WTC11 (cell line): ENCODE measurements around the gene CDK18. TPM values are rescaled to one million over a fixed set of nuclear protein-coding genes. Genes with fewer than 3 reads are reported as not detected.

Experiments
- ATAC-seq: fragments of 200-7000 bp; cut with Tn5 transposase; 2 replicates; pipeline ENCODE4 v1.10.0; 2021; ENCODE audit warnings: mild to moderate bottlenecking, moderate library complexity
- CTCF ChIA-PET: fragments of 300-600 bp; sonication (Branson Sonifier 250); formaldehyde crosslinking; loops from one replicate; lab custom pipeline; 2021; ENCODE audit warnings: antibody characterized with exemption; lab: Charles Lee
- POLR2A ChIA-PET: fragments of 350-600 bp; sonication (Branson Sonifier 250); formaldehyde crosslinking; loops from one replicate; lab custom pipeline; 2021; ENCODE audit warnings: antibody characterized with exemption; lab: Charles Lee
- DNase-seq: peaks from one replicate; pipeline ENCODE4 v3.0.0; 2021; ENCODE audit warnings: low spot score
- H3K27ac Mint-ChIP-seq: 2 replicates; pipeline ENCODE4 v1.8.0; 2021; ENCODE audit warnings: mixed read lengths
- H3K27me3 Mint-ChIP-seq: 2 replicates; pipeline ENCODE4 v1.8.0; 2021; ENCODE audit warnings: low read depth, mild to moderate bottlenecking, moderate library complexity, mixed read lengths
- H3K36me3 Mint-ChIP-seq: 2 replicates; pipeline ENCODE4 v1.8.0; 2021; ENCODE audit warnings: mixed read lengths
- H3K4me1 Mint-ChIP-seq: 2 replicates; pipeline ENCODE4 v1.8.0; 2022; ENCODE audit warnings: mixed read lengths
- H3K4me3 Mint-ChIP-seq: 2 replicates; pipeline ENCODE4 v1.8.0; 2021; ENCODE audit warnings: mild to moderate bottlenecking, moderate library complexity, mixed read lengths
- H3K9me3 Mint-ChIP-seq: 2 replicates; pipeline ENCODE4 v1.8.0; 2021; ENCODE audit warnings: mixed read lengths
- ATF1 ChIP-seq: sonication (generic); formaldehyde crosslinking; IDR thresholded peaks from 2 replicates; pipeline ENCODE4 v1.8.1; 2023; ENCODE audit warnings: mild to moderate bottlenecking, moderate library complexity, missing genetic modification reagents
- ETV6 ChIP-seq: sonication (generic); formaldehyde crosslinking; IDR thresholded peaks from 2 replicates; pipeline ENCODE4 v1.8.1; 2022; ENCODE audit warnings: mild to moderate bottlenecking, missing genetic modification reagents
- FOXP1 ChIP-seq: sonication (generic); formaldehyde crosslinking; IDR thresholded peaks from 2 replicates; pipeline ENCODE4 v1.8.0; 2022; ENCODE audit warnings: missing genetic modification reagents, mild to moderate bottlenecking, moderate library complexity, borderline replicate concordance
- GABPB1 ChIP-seq: sonication (generic); formaldehyde crosslinking; IDR thresholded peaks from 2 replicates; pipeline ENCODE4 v1.8.1; 2023; ENCODE audit warnings: mild to moderate bottlenecking, missing genetic modification reagents
- MXD4 ChIP-seq: fragments of 250-450 bp; sonication (Bioruptor Pico); IDR thresholded peaks from 2 replicates; pipeline ENCODE4 v1.8.0; 2021; ENCODE audit warnings: mild to moderate bottlenecking, moderate library complexity, borderline replicate concordance
- MYBL2 ChIP-seq: sonication (generic); formaldehyde crosslinking; IDR thresholded peaks from 2 replicates; pipeline ENCODE4 v1.8.1; 2023; ENCODE audit warnings: mild to moderate bottlenecking, moderate library complexity, missing genetic modification reagents
- NFE2L1 ChIP-seq: sonication (generic); formaldehyde crosslinking; IDR thresholded peaks from 2 replicates; pipeline ENCODE4 v1.8.1; 2023; ENCODE audit warnings: missing genetic modification reagents
- NR1H2 ChIP-seq: sonication (generic); formaldehyde crosslinking; IDR thresholded peaks from 2 replicates; pipeline ENCODE4 v1.9.0; 2021; ENCODE audit warnings: mild to moderate bottlenecking, moderate library complexity, missing genetic modification reagents
- PRRX2 ChIP-seq: fragments of 250-450 bp; sonication (Bioruptor Pico); IDR thresholded peaks from 2 replicates; pipeline ENCODE4 v1.8.0; 2021; ENCODE audit warnings: mild to moderate bottlenecking
- SP1 ChIP-seq: sonication (generic); formaldehyde crosslinking; conservative IDR thresholded peaks from 2 replicates; pipeline ENCODE4 v1.8.1; 2022; ENCODE audit warnings: missing genetic modification reagents
- ZNF232 ChIP-seq: sonication (generic); formaldehyde crosslinking; IDR thresholded peaks from 2 replicates; pipeline ENCODE4 v1.8.0; 2022; ENCODE audit warnings: mild to moderate bottlenecking, missing genetic modification reagents
- total RNA-seq: library from RNA; stranded (reverse); gene quantifications from 3 replicates; pipeline ENCODE4 v1.2.3, GENCODE V29; 2021
- TF ChIP-seq, protein P1 (sequence below): sonication (generic); formaldehyde crosslinking; IDR thresholded peaks from 2 replicates; pipeline ENCODE4 v1.8.1; 2023; ENCODE audit warnings: mild to moderate bottlenecking, missing genetic modification reagents
- TF ChIP-seq, protein P2 (sequence below): fragments of 250-450 bp; sonication (Bioruptor Pico); conservative IDR thresholded peaks from 2 replicates; pipeline ENCODE4 v1.9.0; 2021; ENCODE audit warnings: mild to moderate bottlenecking
- TF ChIP-seq, protein P3 (sequence below): sonication (generic); formaldehyde crosslinking; IDR thresholded peaks from 2 replicates; pipeline ENCODE4 v1.8.1; 2023; ENCODE audit warnings: mild to moderate bottlenecking, missing genetic modification reagents, moderate library complexity
- TF ChIP-seq, protein P4 (sequence below): sonication (generic); formaldehyde crosslinking; IDR thresholded peaks from 2 replicates; pipeline ENCODE4 v1.8.1; 2023; ENCODE audit warnings: mild to moderate bottlenecking, missing genetic modification reagents, moderate library complexity
- TF ChIP-seq, protein P5 (sequence below): sonication (generic); formaldehyde crosslinking; IDR thresholded peaks from 2 replicates; pipeline ENCODE4 v1.8.1; 2022; ENCODE audit warnings: low read depth, mild to moderate bottlenecking, moderate library complexity, missing genetic modification reagents, borderline replicate concordance
- TF ChIP-seq, protein P6 (sequence below): sonication (generic); formaldehyde crosslinking; IDR thresholded peaks from 2 replicates; pipeline ENCODE4 v1.8.0; 2023; ENCODE audit warnings: missing genetic modification reagents
- TF ChIP-seq, protein P7 (sequence below): sonication (generic); formaldehyde crosslinking; IDR thresholded peaks from 2 replicates; pipeline ENCODE4 v1.8.1; 2023; ENCODE audit warnings: mild to moderate bottlenecking, missing genetic modification reagents, borderline replicate concordance
- TF ChIP-seq, protein P8 (sequence below): sonication (generic); formaldehyde crosslinking; IDR thresholded peaks from 2 replicates; pipeline ENCODE4 v1.8.1; 2022; ENCODE audit warnings: mild to moderate bottlenecking, moderate library complexity, missing genetic modification reagents

Gene CDK18
- total RNA-seq, 1 experiment from 2014 or later = 71.9 TPM

DNA sequence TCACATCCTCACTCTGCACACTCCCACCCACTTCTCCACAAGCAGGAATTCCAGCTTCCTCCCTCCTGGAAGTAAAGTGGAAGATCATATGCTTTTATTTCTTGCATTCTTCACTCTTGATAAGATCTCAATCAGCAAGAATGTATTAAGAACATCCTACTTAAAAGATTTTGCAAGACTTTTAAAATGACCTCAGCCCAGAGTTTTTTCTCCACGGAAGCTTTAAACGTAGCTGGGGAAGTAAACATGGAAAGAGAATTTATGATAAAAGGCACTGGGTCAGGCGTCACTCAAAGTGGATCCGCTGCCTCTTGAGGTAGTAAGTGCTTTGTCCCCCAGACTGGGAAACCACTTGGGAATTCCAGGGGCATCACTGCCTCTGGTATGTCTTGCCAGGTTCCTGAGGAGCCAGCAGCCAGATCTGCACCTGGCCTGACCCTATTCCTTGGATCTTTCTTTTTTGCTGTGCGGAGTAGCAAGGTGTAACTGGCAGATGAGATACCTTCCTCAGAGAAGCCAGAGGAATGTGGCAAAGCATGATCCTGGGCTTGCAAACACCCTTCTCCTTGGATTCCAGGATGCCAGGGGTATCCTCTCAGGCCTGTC, 33.9 kb downstream of the CDK18 start:
- Mint-ChIP-seq H3K4me3 (no peak overlapping the region), H3K27ac (no peak overlapping the region), H3K27me3 (peaks cover 79% of the 10 kb centered on the region), H3K9me3 (no peaks in the 10 kb centered on the region), H3K4me1 (peaks cover 7% of the 10 kb centered on the region), H3K36me3 (no peaks in the 10 kb centered on the region)
- DNase-seq (no peak), ATAC-seq (no peak)
- POLR2A ChIA-PET = no interaction called here
- CTCF ChIA-PET = interaction anchor here (0.7 to 2.0 kb wide), 5 partner anchors 9 to 64 kb away, joined by 3 to 8 read pairs (median 3); no protein-coding TSS in a partner anchor
- no peak for TF ChIP-seq ETV6 (CRISPR knock-in tag)

DNA sequence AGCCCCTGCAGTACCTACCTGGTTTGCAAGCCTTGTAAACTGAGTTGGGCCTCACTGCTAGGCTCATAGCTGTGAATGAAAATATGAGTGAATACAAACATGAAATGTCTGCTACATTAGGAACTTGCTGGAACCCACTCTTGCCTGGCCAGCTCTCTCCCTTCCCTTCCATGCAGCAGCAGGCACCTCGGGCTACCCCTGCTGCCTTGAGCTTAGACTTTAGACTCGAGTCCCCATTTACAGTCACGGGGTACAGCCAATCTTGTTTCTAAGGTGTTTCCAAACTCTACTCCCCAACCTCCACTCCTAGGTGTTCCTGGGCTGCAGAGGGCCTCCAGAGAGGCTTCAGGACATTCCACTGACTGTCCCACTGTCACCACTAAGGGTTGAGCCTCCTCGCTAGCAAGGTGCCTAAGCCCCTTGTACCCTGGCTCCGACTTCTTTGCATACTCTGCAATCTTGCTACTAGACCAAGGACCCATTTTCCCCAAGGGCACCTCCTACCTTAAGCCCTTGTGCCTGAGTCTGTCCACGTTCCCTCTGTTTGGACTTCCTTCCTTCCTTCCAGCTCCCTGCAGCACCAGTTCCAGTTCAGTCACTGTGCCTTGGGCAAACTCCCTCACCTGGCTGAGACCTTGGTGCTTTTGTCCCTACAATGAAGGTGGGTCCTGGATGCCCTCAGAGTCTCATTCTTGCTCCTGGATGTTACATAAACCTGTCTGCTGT, 36.9 kb downstream of the CDK18 start:
- Mint-ChIP-seq H3K4me1 (peaks cover 14% of the 10 kb centered on the region), H3K4me3 (no peak overlapping the region), H3K36me3 (no peaks in the 10 kb centered on the region), H3K27me3 (peaks cover 87% of the 10 kb centered on the region), H3K27ac (no peak overlapping the region), H3K9me3 (no peaks in the 10 kb centered on the region)
- CTCF ChIA-PET = interaction anchor here (5.0 kb wide), 1 partner anchor 17 kb away, joined by 28 read pairs; no protein-coding TSS in a partner anchor
- ATAC-seq (no peak), DNase-seq (no peak)
- POLR2A ChIA-PET = no interaction called here
- TF ChIP-seq, protein P1, sequence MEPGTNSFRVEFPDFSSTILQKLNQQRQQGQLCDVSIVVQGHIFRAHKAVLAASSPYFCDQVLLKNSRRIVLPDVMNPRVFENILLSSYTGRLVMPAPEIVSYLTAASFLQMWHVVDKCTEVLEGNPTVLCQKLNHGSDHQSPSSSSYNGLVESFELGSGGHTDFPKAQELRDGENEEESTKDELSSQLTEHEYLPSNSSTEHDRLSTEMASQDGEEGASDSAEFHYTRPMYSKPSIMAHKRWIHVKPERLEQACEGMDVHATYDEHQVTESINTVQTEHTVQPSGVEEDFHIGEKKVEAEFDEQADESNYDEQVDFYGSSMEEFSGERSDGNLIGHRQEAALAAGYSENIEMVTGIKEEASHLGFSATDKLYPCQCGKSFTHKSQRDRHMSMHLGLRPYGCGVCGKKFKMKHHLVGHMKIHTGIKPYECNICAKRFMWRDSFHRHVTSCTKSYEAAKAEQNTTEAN (CRISPR knock-in tag) = no peak
- TF ChIP-seq NFE2L1 (CRISPR knock-in tag) = no peak
- TF ChIP-seq MYBL2 (CRISPR knock-in tag) = no peak
- TF ChIP-seq, protein P2, sequence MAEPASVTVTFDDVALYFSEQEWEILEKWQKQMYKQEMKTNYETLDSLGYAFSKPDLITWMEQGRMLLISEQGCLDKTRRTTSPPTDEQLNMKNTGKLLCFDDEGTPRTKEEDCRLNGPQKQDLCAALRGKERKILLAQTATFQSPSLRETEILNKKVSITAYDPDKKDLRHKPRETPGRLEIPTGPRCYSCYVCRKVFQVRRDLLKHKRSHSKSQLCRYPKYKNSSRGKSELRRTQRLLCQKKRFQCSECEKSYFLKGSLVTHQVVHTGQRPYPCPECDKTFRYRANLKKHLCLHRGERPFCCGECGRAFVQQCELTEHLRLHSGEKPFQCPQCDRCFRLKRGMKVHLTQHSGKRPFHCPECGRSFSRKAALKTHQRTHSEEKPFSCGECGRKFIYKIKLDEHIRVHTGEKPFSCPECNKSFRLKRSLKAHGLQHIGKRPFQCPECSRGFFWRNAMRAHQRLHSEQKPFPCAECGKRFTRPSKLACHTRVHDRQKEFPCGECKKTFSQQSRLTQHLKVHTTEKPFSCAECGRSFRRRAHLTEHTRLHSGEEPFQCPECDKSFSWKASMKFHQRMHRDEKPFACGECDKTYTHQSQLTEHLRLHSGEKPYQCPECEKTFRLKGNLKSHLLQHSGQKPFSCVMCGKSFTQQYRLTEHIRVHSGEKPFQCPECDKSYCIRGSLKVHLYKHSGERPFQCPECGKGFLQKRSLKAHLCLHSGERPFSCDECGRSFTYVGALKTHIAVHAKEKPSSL (CRISPR knock-in tag) = no peak
- no peak for TF ChIP-seq PRRX2 (CRISPR knock-in tag)
- no peak for TF ChIP-seq GABPB1 (CRISPR knock-in tag)
- TF ChIP-seq ATF1 = no peak
- TF ChIP-seq MXD4 (CRISPR knock-in tag) = no peak
- TF ChIP-seq, protein P3, sequence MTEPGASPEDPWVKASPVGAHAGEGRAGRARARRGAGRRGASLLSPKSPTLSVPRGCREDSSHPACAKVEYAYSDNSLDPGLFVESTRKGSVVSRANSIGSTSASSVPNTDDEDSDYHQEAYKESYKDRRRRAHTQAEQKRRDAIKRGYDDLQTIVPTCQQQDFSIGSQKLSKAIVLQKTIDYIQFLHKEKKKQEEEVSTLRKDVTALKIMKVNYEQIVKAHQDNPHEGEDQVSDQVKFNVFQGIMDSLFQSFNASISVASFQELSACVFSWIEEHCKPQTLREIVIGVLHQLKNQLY (CRISPR knock-in tag) = no peak
- no peak for TF ChIP-seq SP1 (CRISPR knock-in tag)
- no peak for TF ChIP-seq ZNF232
- TF ChIP-seq FOXP1 = no peak
- TF ChIP-seq, protein P4, sequence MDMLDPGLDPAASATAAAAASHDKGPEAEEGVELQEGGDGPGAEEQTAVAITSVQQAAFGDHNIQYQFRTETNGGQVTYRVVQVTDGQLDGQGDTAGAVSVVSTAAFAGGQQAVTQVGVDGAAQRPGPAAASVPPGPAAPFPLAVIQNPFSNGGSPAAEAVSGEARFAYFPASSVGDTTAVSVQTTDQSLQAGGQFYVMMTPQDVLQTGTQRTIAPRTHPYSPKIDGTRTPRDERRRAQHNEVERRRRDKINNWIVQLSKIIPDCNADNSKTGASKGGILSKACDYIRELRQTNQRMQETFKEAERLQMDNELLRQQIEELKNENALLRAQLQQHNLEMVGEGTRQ (CRISPR knock-in tag) = no peak
- TF ChIP-seq, protein P5, sequence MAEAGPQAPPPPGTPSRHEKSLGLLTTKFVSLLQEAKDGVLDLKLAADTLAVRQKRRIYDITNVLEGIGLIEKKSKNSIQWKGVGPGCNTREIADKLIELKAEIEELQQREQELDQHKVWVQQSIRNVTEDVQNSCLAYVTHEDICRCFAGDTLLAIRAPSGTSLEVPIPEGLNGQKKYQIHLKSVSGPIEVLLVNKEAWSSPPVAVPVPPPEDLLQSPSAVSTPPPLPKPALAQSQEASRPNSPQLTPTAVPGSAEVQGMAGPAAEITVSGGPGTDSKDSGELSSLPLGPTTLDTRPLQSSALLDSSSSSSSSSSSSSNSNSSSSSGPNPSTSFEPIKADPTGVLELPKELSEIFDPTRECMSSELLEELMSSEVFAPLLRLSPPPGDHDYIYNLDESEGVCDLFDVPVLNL (CRISPR knock-in tag) = no peak

DNA sequence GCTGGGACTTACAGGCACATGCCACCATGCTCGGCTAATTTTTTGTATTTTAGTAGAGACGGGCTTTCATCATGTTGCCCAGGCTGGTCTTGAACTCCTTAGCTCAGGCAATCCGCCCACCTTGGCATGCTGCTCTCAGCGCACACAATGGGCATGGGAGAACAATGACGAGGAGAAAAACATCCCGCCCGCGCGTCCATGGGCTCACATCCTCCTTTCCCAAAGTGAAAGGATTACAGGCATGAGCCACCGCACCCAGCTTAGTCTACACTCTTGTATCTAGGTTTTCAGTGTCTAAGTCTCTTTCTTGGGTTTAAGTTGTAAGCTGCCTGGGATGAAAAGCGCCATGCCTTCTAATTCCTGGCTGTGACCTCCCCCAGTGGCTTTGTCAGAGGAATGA, 37.9 kb downstream of the CDK18 start:
- no peaks in the 10 kb centered on the region for H3K36me3 Mint-ChIP-seq
- TF ChIP-seq NR1H2 (CRISPR knock-in tag) (no peak), ZNF232 (no peak)
- TF ChIP-seq, protein P6, sequence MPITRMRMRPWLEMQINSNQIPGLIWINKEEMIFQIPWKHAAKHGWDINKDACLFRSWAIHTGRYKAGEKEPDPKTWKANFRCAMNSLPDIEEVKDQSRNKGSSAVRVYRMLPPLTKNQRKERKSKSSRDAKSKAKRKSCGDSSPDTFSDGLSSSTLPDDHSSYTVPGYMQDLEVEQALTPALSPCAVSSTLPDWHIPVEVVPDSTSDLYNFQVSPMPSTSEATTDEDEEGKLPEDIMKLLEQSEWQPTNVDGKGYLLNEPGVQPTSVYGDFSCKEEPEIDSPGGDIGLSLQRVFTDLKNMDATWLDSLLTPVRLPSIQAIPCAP (CRISPR knock-in tag) = no peak
- TF ChIP-seq, protein P7, sequence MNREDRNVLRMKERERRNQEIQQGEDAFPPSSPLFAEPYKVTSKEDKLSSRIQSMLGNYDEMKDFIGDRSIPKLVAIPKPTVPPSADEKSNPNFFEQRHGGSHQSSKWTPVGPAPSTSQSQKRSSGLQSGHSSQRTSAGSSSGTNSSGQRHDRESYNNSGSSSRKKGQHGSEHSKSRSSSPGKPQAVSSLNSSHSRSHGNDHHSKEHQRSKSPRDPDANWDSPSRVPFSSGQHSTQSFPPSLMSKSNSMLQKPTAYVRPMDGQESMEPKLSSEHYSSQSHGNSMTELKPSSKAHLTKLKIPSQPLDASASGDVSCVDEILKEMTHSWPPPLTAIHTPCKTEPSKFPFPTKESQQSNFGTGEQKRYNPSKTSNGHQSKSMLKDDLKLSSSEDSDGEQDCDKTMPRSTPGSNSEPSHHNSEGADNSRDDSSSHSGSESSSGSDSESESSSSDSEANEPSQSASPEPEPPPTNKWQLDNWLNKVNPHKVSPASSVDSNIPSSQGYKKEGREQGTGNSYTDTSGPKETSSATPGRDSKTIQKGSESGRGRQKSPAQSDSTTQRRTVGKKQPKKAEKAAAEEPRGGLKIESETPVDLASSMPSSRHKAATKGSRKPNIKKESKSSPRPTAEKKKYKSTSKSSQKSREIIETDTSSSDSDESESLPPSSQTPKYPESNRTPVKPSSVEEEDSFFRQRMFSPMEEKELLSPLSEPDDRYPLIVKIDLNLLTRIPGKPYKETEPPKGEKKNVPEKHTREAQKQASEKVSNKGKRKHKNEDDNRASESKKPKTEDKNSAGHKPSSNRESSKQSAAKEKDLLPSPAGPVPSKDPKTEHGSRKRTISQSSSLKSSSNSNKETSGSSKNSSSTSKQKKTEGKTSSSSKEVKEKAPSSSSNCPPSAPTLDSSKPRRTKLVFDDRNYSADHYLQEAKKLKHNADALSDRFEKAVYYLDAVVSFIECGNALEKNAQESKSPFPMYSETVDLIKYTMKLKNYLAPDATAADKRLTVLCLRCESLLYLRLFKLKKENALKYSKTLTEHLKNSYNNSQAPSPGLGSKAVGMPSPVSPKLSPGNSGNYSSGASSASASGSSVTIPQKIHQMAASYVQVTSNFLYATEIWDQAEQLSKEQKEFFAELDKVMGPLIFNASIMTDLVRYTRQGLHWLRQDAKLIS (CRISPR knock-in tag) = no peak
- TF ChIP-seq, protein P8, sequence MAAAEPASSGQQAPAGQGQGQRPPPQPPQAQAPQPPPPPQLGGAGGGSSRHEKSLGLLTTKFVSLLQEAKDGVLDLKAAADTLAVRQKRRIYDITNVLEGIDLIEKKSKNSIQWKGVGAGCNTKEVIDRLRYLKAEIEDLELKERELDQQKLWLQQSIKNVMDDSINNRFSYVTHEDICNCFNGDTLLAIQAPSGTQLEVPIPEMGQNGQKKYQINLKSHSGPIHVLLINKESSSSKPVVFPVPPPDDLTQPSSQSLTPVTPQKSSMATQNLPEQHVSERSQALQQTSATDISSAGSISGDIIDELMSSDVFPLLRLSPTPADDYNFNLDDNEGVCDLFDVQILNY = no peak
- ATAC-seq (no peak), DNase-seq (no peak)
- H3K27ac Mint-ChIP-seq = no peak overlapping the region
- H3K27me3 Mint-ChIP-seq = peaks cover 78% of the 10 kb centered on the region
- no peak overlapping the region for H3K4me3 Mint-ChIP-seq
- H3K9me3 Mint-ChIP-seq = no peaks in the 10 kb centered on the region
- POLR2A ChIA-PET = no interaction called here
- CTCF ChIA-PET = interaction anchor here (1.0 to 5.0 kb wide), 4 partner anchors 18 to 57 kb away, joined by 3 to 28 read pairs (median 7); no protein-coding TSS in a partner anchor
- H3K4me1 Mint-ChIP-seq = peaks cover 14% of the 10 kb centered on the region
